ENCODE measurements around the gene KCNMA1. TPM values are rescaled to one million over a fixed set of nuclear protein-coding genes. Genes with fewer than 3 reads are reported as not detected.
"Not testable (repeated sequence)": the region's sequence is repeated elsewhere in the genome, so short reads cannot be mapped to it uniquely, and the experiment has no call there.

KCNMA1 gene
- total RNA-seq (10 to 100 TPM; 68.8 to 95.0 TPM), polyA plus RNA-seq (ENCODE audit: insufficient read length in 2 of 2) (10 to 100 TPM; 36.2 to 39.8 TPM)
- long read RNA-seq, donor 1, partial matches to known transcripts = 0 of 5 reads
- long read RNA-seq, donor 1, other reads (novel, unspliced or antisense) = 0 of 5 reads
- long read RNA-seq, donor 2, partial matches to known transcripts = 0 of 2 reads
- long read RNA-seq, donor 2, other reads (novel, unspliced or antisense) = 0 of 2 reads
- long read RNA-seq, donor 3, partial matches to known transcripts = 0 of 2 reads
- long read RNA-seq, donor 3, other reads (novel, unspliced or antisense) = 0 of 2 reads
- long read RNA-seq, donor 4 = 0 reads

DNA sequence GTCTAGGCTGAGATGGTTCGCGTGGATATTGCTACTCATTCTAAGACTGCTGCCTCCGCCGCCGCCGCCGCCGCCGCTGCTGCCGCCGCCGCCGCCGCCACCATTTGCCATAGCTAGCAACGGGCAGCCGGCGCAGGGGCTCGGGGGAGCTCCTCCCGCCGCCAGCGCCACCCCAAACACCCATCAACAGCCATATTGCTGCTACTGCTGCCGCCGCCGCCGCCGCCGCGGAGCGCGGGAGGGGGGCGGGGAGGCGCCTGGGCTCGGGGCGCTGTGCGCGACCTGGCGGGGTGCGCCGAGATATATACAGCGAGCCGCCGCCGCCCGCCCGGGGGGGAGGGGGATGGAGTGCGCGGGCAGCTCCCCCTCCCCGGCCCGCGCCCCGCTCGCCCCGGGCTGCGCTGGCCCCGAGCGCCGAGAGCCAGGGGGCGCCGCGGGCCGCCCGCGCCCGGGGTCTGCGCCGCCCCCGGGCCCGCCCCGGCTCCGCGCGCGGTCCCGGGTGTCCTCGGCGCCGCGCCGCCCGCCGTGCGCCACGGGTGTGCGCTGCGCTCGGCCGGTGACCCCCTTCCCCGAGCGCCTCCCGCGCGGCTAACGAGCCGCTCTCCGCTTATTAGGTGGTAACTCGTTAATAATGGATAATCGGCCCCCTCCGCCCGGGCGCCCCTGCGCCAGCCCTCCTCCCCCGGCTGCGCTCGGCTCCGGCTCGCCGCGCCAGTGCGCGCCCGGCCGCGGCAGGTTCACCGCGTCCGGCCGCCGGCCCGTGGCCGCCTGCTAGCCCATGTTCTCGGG, at the start of gene KCNMA1:
KCNMA1 (minus strand) TSS at position 277 of the 789 bp plus-strand sequence.
- peaks cover 53% of the 10 kb centered on the region for H3K27me3 ChIP-seq (ENCODE audit: control insufficient read depth, insufficient read depth, low read length)
- H3K27ac ChIP-seq (ENCODE audit: low read depth, low read length) = no peak within 1 kb of the TSS
- DNase-seq (ENCODE audit: low read depth in 4 of 6, low spot score in 6 of 6) = peak in 2 of 6 donors; percentile 88 to 90

GRCh38 chr10:77686650-77687417, 49.2 kb upstream of the KCNMA1 start:
- no peaks in the 10 kb centered on the region for H3K36me3 ChIP-seq (ENCODE audit: control insufficient read depth, insufficient read depth, low read length)
- H3K4me1 ChIP-seq (ENCODE audit: control insufficient read depth, insufficient read depth, low read length) = no peaks in the 10 kb centered on the region
- H3K27ac ChIP-seq (ENCODE audit: low read depth, low read length) = no peak overlapping the region
- H3K9me3 ChIP-seq (ENCODE audit: control insufficient read depth, insufficient read depth, low read length) = no peaks in the 10 kb centered on the region
- no peak overlapping the region for H3K4me3 ChIP-seq (ENCODE audit: low read depth, low read length)
- 77% methylated on average over 8 of the region's 11 CpGs for WGBS (ENCODE audit: insufficient coverage)
- no peaks in the 10 kb centered on the region for H3K27me3 ChIP-seq (ENCODE audit: control insufficient read depth, insufficient read depth, low read length)
- no peak for DNase-seq (ENCODE audit: low read depth in 4 of 6, low spot score in 6 of 6)

More for the DNA sequence above, at the start of gene KCNMA1:
- WGBS (ENCODE audit: insufficient coverage) = under 1% methylated on average over 121 of the region's 121 CpGs
- H3K4me1 ChIP-seq (ENCODE audit: control insufficient read depth, insufficient read depth, low read length) = peaks cover 28% of the 10 kb centered on the region
- H3K4me3 ChIP-seq (ENCODE audit: low read depth, low read length) = peak within 1 kb of the TSS; percentile 53
- no peaks in the 10 kb centered on the region for H3K36me3 ChIP-seq (ENCODE audit: control insufficient read depth, insufficient read depth, low read length)
- no peaks in the 10 kb centered on the region for H3K9me3 ChIP-seq (ENCODE audit: control insufficient read depth, insufficient read depth, low read length)

- DNase-seq (ENCODE audit: low read depth in 4 of 6, low spot score in 6 of 6) = no peak
- Histone ChIP-seq H3K9me3 (ENCODE audit: control insufficient read depth, insufficient read depth, low read length) (no peaks in the 10 kb centered on the region), H3K4me1 (ENCODE audit: control insufficient read depth, insufficient read depth, low read length) (no peaks in the 10 kb centered on the region), H3K27me3 (ENCODE audit: control insufficient read depth, insufficient read depth, low read length) (no peaks in the 10 kb centered on the region), H3K4me3 (ENCODE audit: low read depth, low read length) (no peak overlapping the region), H3K27ac (ENCODE audit: low read depth, low read length) (no peak overlapping the region), H3K36me3 (ENCODE audit: control insufficient read depth, insufficient read depth, low read length) (no peaks in the 10 kb centered on the region)
- 100% methylated on average over 1 of the region's 3 CpGs for WGBS (ENCODE audit: insufficient coverage)
Observed at GRCh38 chr10:77686096-77686495, 48.5 kb upstream of the KCNMA1 start.

- no peaks in the 10 kb centered on the region for H3K4me1 ChIP-seq (ENCODE audit: control insufficient read depth, insufficient read depth, low read length)
- no peaks in the 10 kb centered on the region for H3K36me3 ChIP-seq (ENCODE audit: control insufficient read depth, insufficient read depth, low read length)
- no peak overlapping the region for H3K4me3 ChIP-seq (ENCODE audit: low read depth, low read length)
- no CpG with 5 or more reads among the region's 4 CpGs for WGBS (ENCODE audit: insufficient coverage)
- no peak overlapping the region for H3K27ac ChIP-seq (ENCODE audit: low read depth, low read length)
- no peaks in the 10 kb centered on the region for H3K9me3 ChIP-seq (ENCODE audit: control insufficient read depth, insufficient read depth, low read length)
- H3K27me3 ChIP-seq (ENCODE audit: control insufficient read depth, insufficient read depth, low read length) = no peaks in the 10 kb centered on the region
- DNase-seq (ENCODE audit: low read depth in 4 of 6, low spot score in 6 of 6) = peak in 1 of 6 donors; percentile 74
Observed at GRCh38 chr10:77685432-77685831, 47.8 kb upstream of the KCNMA1 start.

GRCh38 chr10:77683088-77683432, 45.5 kb upstream of the KCNMA1 start:
- H3K27ac ChIP-seq (ENCODE audit: low read depth, low read length) = not testable (repeated sequence)
- 91% methylated on average over 4 of the region's 8 CpGs for WGBS (ENCODE audit: insufficient coverage)

GRCh38 chr10:77682393-77683087, 44.9 kb upstream of the KCNMA1 start:
- DNase-seq (ENCODE audit: low read depth in 4 of 6, low spot score in 6 of 6) = no peak
- 72% methylated on average over 5 of the region's 5 CpGs for WGBS (ENCODE audit: insufficient coverage)
- Histone ChIP-seq H3K9me3 (ENCODE audit: control insufficient read depth, insufficient read depth, low read length) (no peaks in the 10 kb centered on the region), H3K27me3 (ENCODE audit: control insufficient read depth, insufficient read depth, low read length) (no peaks in the 10 kb centered on the region), H3K27ac (ENCODE audit: low read depth, low read length) (no peak overlapping the region), H3K4me1 (ENCODE audit: control insufficient read depth, insufficient read depth, low read length) (no peaks in the 10 kb centered on the region), H3K36me3 (ENCODE audit: control insufficient read depth, insufficient read depth, low read length) (no peaks in the 10 kb centered on the region), H3K4me3 (ENCODE audit: low read depth, low read length) (no peak overlapping the region)

More at GRCh38 chr10:77683088-77683432, 45.5 kb upstream of the KCNMA1 start:
- not testable (repeated sequence) for H3K4me1 ChIP-seq (ENCODE audit: control insufficient read depth, insufficient read depth, low read length); H3K36me3 ChIP-seq (ENCODE audit: control insufficient read depth, insufficient read depth, low read length); H3K27me3 ChIP-seq (ENCODE audit: control insufficient read depth, insufficient read depth, low read length); DNase-seq (ENCODE audit: low read depth in 4 of 6, low spot score in 6 of 6); H3K4me3 ChIP-seq (ENCODE audit: low read depth, low read length); H3K9me3 ChIP-seq (ENCODE audit: control insufficient read depth, insufficient read depth, low read length)

- H3K9me3 ChIP-seq (ENCODE audit: control insufficient read depth, insufficient read depth, low read length) = no peaks in the 10 kb centered on the region
- no peak overlapping the region for H3K27ac ChIP-seq (ENCODE audit: low read depth, low read length)
- no peaks in the 10 kb centered on the region for H3K4me1 ChIP-seq (ENCODE audit: control insufficient read depth, insufficient read depth, low read length)
- no peak overlapping the region for H3K4me3 ChIP-seq (ENCODE audit: low read depth, low read length)
- no peaks in the 10 kb centered on the region for H3K36me3 ChIP-seq (ENCODE audit: control insufficient read depth, insufficient read depth, low read length)
- no peak for DNase-seq (ENCODE audit: low read depth in 4 of 6, low spot score in 6 of 6)
- 57% methylated on average over 5 of the region's 6 CpGs for WGBS (ENCODE audit: insufficient coverage)
- no peaks in the 10 kb centered on the region for H3K27me3 ChIP-seq (ENCODE audit: control insufficient read depth, insufficient read depth, low read length)
Observed at GRCh38 chr10:77681839-77682238, 44.2 kb upstream of the KCNMA1 start.

GRCh38 chr10:77680811-77681210, 43.2 kb upstream of the KCNMA1 start:
- Histone ChIP-seq H3K4me1 (ENCODE audit: control insufficient read depth, insufficient read depth, low read length) (no peaks in the 10 kb centered on the region), H3K9me3 (ENCODE audit: control insufficient read depth, insufficient read depth, low read length) (no peaks in the 10 kb centered on the region), H3K4me3 (ENCODE audit: low read depth, low read length) (no peak overlapping the region), H3K36me3 (ENCODE audit: control insufficient read depth, insufficient read depth, low read length) (no peaks in the 10 kb centered on the region), H3K27me3 (ENCODE audit: control insufficient read depth, insufficient read depth, low read length) (no peaks in the 10 kb centered on the region), H3K27ac (ENCODE audit: low read depth, low read length) (no peak overlapping the region)
- DNase-seq (ENCODE audit: low read depth in 4 of 6, low spot score in 6 of 6) = no peak
- 90% methylated on average over 7 of the region's 8 CpGs for WGBS (ENCODE audit: insufficient coverage)

GRCh38 chr10:77680065-77680464, 42.5 kb upstream of the KCNMA1 start:
- H3K4me1 ChIP-seq (ENCODE audit: control insufficient read depth, insufficient read depth, low read length) = no peaks in the 10 kb centered on the region
- WGBS (ENCODE audit: insufficient coverage) = 87% methylated on average over 2 of the region's 3 CpGs
- H3K27ac ChIP-seq (ENCODE audit: low read depth, low read length) = no peak overlapping the region
- H3K36me3 ChIP-seq (ENCODE audit: control insufficient read depth, insufficient read depth, low read length) = no peaks in the 10 kb centered on the region
- no peaks in the 10 kb centered on the region for H3K9me3 ChIP-seq (ENCODE audit: control insufficient read depth, insufficient read depth, low read length)
- no peak overlapping the region for H3K4me3 ChIP-seq (ENCODE audit: low read depth, low read length)
- no peaks in the 10 kb centered on the region for H3K27me3 ChIP-seq (ENCODE audit: control insufficient read depth, insufficient read depth, low read length)
- no peak for DNase-seq (ENCODE audit: low read depth in 4 of 6, low spot score in 6 of 6)

All from spinal cord (tissue), 10 donors.